ENCODE results near the gene STAB1. TPM values are rescaled to one million over a fixed set of nuclear protein-coding genes. Genes with fewer than 3 reads are reported as not detected.

Gene STAB1
- polyA plus RNA-seq, 1 donor (not counting 4 experiments of a cell fraction or from before 2014, with no cell fraction given) = not detected

DNA sequence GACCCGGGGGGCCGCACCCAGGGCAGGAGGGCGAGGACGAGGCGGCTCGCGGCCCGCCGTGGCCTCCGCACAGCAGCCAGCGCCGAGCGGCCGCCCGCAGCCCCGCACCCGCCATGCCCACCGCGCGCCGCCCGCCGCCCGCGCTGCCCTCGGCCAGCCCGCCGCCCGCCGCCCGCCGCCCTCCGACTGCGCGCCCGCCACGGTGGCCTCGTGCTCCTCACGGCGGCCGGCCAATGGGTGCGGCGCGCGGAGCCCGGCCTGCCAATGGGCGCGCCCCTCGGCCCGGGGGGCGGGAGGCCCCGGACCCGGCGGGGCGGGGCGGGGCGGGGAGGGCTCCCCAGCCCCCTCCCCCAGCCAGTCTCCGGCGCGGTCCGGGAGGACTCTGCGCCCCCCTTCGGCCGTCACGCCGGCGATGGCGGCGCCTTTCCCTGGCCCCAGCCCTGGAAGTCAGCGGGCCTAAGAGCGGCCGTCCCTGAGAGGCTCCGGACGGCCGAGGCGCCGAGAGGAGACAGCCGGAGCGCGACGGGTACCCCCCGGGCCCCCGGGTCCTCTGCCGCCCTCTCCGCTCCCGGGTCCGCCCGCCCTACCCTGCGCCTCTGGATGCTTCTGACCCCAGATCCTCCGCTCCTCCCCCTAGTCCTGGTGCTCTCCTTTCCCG is 38.6 kb downstream of the STAB1 start, which contains the start of gene NT5DC2:
Gene NT5DC2, minus strand, starts transcription at position 235 of the 658 bp plus-strand sequence. Its CDS starts 120 bp downstream, at position 115.
- TF ChIP-seq EZH2 (IDR thresholded peaks at IDR 0.05; ENCODE audit: low read length) = no peak
- TF ChIP-seq, protein P1, sequence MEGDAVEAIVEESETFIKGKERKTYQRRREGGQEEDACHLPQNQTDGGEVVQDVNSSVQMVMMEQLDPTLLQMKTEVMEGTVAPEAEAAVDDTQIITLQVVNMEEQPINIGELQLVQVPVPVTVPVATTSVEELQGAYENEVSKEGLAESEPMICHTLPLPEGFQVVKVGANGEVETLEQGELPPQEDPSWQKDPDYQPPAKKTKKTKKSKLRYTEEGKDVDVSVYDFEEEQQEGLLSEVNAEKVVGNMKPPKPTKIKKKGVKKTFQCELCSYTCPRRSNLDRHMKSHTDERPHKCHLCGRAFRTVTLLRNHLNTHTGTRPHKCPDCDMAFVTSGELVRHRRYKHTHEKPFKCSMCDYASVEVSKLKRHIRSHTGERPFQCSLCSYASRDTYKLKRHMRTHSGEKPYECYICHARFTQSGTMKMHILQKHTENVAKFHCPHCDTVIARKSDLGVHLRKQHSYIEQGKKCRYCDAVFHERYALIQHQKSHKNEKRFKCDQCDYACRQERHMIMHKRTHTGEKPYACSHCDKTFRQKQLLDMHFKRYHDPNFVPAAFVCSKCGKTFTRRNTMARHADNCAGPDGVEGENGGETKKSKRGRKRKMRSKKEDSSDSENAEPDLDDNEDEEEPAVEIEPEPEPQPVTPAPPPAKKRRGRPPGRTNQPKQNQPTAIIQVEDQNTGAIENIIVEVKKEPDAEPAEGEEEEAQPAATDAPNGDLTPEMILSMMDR (optimal IDR thresholded peaks at IDR 0.05 in 1 of 3, IDR thresholded peaks at IDR 0.05 in 1 of 3, conservative IDR thresholded peaks at IDR 0.05 in 1 of 3; ENCODE audit: extremely low read depth in 1 of 3, insufficient read depth in 2 of 3, low read length in 3 of 3) = no peak
- H3K4me1 ChIP-seq (ENCODE audit: control insufficient read depth, extremely low read depth, insufficient read depth, low read length) = peaks cover 42% of the 10 kb centered on the region

DNA sequence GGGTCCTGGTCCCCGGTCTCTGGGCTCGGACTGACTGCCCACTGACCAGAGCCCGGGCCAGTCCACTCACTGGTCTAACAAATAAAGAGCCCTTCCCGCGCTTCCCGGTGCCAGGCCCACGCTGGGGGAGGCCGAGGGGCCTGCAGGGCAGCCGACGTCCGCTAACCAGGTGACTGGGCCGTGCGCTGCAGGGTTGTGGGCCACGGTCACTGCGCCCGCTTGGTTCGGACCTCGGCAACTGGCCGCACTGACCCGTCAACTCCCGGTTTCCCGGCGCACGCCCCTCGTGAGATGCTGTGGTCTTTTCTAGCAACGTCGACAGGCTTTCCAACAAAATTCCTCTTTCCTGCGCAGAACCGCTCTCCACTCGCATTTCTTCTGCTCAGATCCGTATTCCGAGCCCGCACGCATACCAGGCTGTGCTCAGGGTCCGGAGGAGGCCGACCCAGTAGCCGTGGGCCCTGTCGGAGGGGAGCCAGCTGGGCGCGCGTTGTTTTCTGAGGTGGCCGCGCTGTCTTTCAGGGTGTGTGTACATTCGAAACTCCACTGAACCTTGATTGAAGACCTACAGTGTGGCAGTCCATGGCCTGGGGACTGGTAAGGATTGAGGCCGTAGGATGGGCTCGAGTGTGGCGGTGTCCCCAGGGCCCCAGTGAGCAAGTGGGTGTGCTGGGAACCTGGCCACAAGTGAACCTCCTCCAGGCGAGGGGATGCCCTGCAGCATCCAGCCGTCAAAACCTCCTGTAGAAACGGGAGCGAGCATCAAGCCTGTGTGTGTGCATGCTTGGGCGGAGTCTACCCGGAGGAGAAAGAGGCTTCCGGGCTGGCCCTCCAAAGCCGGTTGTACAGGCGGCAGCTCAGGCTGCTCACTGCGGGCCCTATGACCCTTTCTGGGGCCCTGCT is 39.4 kb downstream of the STAB1 start:
- Histone ChIP-seq H3K27ac (ENCODE audit: control insufficient read depth, insufficient read depth, low read length) (no peak overlapping the region), H3K79me2 (ENCODE audit: control insufficient read depth, insufficient read depth, low read length) (peaks cover 38% of the 10 kb centered on the region), H3K4me2 (ENCODE audit: control insufficient read depth, extremely low read depth, insufficient read depth, low read depth, low read length) (peak overlapping the region; percentile 81), H3K4me3 (ENCODE audit: control insufficient read depth in 2 of 3, extremely low read depth in 1 of 3, insufficient read depth in 2 of 3, low read depth in 1 of 3, low read length in 3 of 3) (peak overlapping the region; percentile 41 to 53 (median 47)), H4K20me1 (ENCODE audit: control insufficient read depth, extremely low read depth, insufficient read depth, low read length) (peaks cover 4% of the 10 kb centered on the region), H3K27me3 (ENCODE audit: control insufficient read depth, extremely low read depth, insufficient read depth, low read length) (no peaks in the 10 kb centered on the region), H3K9me3 (ENCODE audit: control insufficient read depth, low read depth, low read length) (no peaks in the 10 kb centered on the region), H3K36me3 (ENCODE audit: control insufficient read depth in 2 of 2, extremely low read depth in 1 of 2, insufficient read depth in 2 of 2, low read length in 2 of 2) (peaks cover 0 to 11% of the 10 kb centered on the region in 2 experiments), H3K4me1 (ENCODE audit: control insufficient read depth, extremely low read depth, insufficient read depth, low read length) (peaks cover 49% of the 10 kb centered on the region), H3K9me1 (ENCODE audit: control insufficient read depth, extremely low read depth, insufficient read depth, low read length) (peaks cover 9% of the 10 kb centered on the region), H2AFZ (ENCODE audit: control insufficient read depth, low read length) (peak overlapping the region; percentile 54), H3K9ac (ENCODE audit: control insufficient read depth, extremely low read depth, insufficient read depth, low read length) (peak overlapping the region; percentile 55)
- dilution Hi-C loops (cut with MboI; ENCODE audit: extremely low pct_ligation_motif_present, low sequenced_read_pairs) = no loop called here
- DNase-seq (ENCODE audit: low read depth, low spot score) (no peak), FAIRE-seq (no peak)
- TF ChIP-seq EZH2 (IDR thresholded peaks at IDR 0.05; ENCODE audit: low read length) = no peak
- TF ChIP-seq, protein P1 (optimal IDR thresholded peaks at IDR 0.05 in 1 of 3, IDR thresholded peaks at IDR 0.05 in 1 of 3, conservative IDR thresholded peaks at IDR 0.05 in 1 of 3; ENCODE audit: extremely low read depth in 1 of 3, insufficient read depth in 2 of 3, low read length in 3 of 3) = no peak

More for the DNA sequence above, 38.6 kb downstream of the STAB1 start, which contains the start of gene NT5DC2:
- Histone ChIP-seq H3K27ac (ENCODE audit: control insufficient read depth, insufficient read depth, low read length) (no peak within 1 kb of the TSS), H3K4me2 (ENCODE audit: control insufficient read depth, extremely low read depth, insufficient read depth, low read depth, low read length) (peak within 1 kb of the TSS; percentile 81), H3K27me3 (ENCODE audit: control insufficient read depth, extremely low read depth, insufficient read depth, low read length) (no peaks in the 10 kb centered on the region), H4K20me1 (ENCODE audit: control insufficient read depth, extremely low read depth, insufficient read depth, low read length) (peaks cover 4% of the 10 kb centered on the region), H3K9ac (ENCODE audit: control insufficient read depth, extremely low read depth, insufficient read depth, low read length) (peak within 1 kb of the TSS; percentile 65), H3K36me3 (ENCODE audit: control insufficient read depth in 2 of 2, extremely low read depth in 1 of 2, insufficient read depth in 2 of 2, low read length in 2 of 2) (peaks cover 0 to 7% of the 10 kb centered on the region in 2 experiments), H3K4me3 (ENCODE audit: control insufficient read depth in 2 of 3, extremely low read depth in 1 of 3, insufficient read depth in 2 of 3, low read depth in 1 of 3, low read length in 3 of 3) (peak within 1 kb of the TSS; percentile 58 to 65 (median 63)), H3K79me2 (ENCODE audit: control insufficient read depth, insufficient read depth, low read length) (peaks cover 31% of the 10 kb centered on the region), H3K9me1 (ENCODE audit: control insufficient read depth, extremely low read depth, insufficient read depth, low read length) (peaks cover 6% of the 10 kb centered on the region), H2AFZ (ENCODE audit: control insufficient read depth, low read length) (peak within 1 kb of the TSS; percentile 54), H3K9me3 (ENCODE audit: control insufficient read depth, low read depth, low read length) (no peaks in the 10 kb centered on the region)
- DNase-seq (ENCODE audit: low read depth, low spot score) = no peak
- dilution Hi-C loops (cut with MboI; ENCODE audit: extremely low pct_ligation_motif_present, low sequenced_read_pairs) = no loop called here
- FAIRE-seq = no peak
